GM21619 (cell line): ENCODE data around the gene ABHD16B.
"Not testable (repeated sequence)": the region's sequence is repeated elsewhere in the genome, so short reads cannot be mapped to it uniquely, and the experiment has no call there.

Experiments used
- ATAC-seq: cut with Tn5 transposase; IDR thresholded peaks from one replicate; pipeline ENCODE4 v1.9.1; 2021; ENCODE audit not compliant: unreplicated experiment

The ABHD16B gene

DNA sequence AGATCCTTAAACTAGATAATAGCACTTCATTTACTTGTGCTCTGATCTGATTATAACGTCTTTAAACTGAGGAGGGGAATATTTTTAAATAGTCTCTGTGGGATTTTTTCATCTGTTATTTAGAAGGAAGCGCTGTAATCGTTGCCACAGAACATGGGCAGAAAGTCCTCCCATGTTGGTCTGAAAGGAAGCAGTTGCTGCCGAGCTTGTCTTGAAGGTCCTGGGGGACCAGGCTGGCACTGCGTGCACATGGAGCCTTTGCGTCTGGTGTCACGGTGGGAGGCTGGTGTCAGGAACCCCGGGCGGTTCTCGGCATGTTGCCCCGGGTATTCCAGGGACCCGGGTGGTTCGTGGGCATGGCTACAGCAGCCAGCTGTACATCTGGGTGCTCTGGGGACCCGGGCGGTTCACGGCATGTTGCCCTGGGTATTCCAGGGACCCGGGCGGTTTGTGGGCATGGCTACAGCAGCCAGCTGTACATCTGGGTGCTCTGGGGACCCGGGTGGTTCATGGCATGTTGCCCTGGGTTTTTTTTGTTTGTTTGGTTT is 15.3 kb downstream of the ABHD16B start:
- no peak for ATAC-seq

DNA sequence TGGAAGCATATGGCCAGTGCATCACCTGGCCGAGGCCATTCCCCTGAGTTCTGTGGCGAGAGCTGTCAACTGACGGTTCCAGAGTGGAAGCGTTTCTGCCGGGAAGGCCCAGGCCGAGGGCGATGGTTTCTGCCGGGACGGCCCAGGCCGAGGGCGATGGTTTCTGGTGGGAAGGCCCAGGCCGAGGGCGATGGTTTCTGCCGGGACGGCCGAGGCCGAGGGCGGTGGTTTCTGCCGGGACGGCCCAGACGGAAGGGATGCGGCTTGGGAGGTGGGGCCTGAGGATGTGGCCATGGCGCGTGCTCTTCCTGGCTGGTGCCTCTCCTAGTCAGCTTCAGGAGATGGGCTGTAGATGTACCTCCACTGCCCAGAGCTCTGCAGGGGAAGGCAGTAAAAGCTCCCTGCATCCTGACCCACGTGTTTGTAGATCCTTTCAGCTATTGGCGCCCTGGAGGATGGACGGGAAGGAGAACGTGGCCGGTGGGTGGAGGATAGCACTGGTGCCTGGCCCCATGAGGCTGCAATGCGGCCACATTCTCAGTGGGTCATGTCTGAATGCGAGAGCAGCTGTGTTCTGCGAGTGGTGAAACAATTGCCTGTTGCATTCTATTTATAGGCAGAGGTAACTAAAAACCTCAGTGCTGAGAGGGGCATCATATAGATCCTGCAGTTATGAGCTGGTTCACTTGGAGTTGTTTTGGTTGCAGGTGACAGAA is 16.6 kb downstream of the ABHD16B start:
- no peak for ATAC-seq

DNA sequence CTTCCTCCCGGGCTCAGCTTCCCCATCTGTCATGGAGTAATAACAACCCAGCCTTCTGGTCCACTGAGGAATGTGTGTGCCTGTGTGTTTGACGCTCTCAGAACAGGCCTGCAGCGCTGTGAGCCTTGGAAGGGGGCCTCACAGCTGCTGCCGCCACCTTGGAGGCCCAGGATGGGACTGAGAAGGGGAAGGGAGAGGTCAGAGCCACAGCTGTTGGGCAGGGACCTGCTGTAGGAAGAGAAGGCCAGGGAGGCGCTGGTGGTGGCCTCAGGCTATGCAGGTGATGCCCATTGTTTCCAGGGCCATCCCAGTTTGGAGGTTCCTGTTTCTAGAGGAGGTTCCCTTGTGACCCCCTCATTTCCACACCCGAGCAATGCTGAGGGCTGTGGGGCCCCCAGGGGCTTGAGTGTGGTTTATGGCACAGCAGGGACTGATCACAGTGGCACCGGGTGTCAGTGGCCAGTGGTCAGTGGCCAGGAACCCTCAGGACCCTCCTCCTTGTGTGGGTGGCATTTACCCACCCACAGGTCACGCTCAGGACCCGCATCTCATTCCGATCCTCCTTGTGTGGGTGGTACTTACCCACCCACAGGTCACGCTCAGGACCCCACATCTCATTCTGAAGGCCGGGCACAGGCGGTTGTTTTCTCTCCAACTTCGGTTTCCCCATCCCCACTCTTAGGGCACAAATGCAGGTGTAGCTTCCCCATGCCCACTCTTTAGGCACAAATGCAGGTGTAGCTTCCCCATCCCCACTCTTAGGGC is 17.8 kb downstream of the ABHD16B start:
- no peak for ATAC-seq

DNA sequence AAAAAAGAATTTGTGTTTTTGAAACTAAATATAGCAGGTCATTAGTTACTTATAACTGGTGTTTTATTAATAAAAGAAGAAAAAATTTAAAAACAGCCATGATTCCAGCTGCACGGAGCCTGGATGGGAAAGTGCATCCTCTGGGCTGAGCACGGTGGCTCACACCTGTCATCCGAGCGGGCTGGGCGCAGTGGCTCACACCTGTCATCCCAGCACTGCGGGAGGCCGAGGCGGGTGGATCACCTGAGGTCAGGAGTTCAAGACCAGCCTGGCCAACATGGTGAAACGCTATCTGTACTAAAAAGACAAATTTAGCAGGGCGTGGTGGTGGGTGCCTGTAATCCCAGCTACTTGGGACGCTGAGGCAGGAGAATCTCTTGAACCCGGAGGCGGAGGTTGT is 19.6 kb downstream of the ABHD16B start:
- not testable (repeated sequence) for ATAC-seq

DNA sequence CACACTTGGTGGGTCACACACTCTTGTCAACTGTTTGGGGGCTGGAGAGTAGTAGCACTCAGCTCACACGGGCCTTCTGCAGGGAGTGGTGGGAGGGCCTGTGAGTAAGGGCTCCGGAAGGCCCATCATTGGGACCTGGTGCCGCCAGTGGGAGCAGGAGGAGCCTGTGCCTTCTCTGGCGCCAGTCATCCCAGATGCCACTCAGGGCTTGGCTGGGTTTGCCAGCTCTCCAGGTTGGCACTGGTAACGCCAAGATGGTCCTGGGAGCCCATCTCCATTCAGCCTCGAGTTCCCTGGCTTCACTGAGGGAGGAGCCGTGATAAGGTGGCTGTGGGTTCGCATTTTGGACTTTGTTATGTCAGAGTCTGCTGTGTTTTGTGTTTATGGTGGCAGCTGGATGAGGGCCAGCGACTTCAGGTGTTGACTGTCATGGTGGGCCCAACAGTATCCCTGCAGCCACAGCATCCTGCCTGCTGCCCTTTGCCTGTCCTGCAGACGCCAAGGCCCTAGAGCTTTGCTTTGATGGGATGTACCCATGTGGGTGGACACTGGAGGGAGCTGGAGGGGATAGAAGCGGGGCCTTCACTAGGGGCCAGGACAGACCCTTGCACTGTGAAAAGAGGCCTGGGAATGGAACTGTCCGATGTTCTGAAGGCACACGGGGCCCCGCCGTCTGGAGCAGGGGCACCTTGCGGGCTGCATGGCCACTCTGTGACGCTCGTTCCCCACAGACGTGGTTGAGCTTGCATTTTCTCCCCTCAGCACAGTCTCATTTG is 20.3 kb downstream of the ABHD16B start:
- ATAC-seq, result no peak

DNA sequence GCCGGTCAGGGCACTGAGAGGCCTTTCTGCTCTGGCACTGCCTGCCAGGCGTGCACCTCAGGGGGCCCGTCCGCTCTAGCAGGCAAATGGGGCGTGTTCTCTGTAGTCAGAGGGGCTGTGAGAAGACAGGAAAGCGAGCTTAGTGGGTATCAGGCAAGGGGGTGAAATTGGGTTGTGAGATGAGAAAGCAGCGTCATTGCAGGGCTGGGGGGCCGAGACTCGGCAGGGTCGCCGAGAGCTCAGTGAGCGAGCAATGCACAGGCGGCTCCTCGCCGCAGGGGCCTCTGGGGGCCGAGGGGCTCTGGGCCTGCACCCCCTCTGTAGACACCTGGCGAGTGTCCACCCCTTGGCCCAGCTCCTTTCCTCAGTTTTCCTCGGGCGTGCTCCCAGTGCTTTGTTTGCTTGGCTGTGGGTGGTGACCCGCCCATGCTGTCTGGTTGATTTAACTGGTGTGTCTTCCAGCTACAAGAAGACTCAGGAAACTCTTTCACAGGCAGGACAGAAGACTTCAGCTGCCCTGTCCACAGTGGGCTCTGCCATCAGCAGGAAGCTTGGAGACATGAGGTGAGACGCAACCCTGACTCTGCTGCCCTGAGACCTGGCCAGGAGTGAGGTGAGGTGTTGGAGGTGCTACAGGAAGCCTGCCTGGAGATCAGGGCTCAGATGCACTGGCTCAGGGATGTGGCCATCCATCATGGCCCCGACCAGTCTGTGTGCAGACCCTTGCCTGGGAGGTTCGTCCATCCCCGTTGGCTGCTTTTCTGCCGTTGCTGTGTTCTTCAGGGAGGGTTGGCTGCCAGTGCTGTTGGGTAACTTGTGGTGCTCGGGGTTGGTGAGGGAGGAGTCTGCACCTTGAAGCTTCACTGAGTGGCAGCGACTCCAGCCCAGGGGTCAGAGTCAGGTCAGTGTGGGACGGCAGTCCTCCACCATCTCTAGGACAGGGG is 21.2 kb downstream of the ABHD16B start:
- no peak for ATAC-seq

DNA sequence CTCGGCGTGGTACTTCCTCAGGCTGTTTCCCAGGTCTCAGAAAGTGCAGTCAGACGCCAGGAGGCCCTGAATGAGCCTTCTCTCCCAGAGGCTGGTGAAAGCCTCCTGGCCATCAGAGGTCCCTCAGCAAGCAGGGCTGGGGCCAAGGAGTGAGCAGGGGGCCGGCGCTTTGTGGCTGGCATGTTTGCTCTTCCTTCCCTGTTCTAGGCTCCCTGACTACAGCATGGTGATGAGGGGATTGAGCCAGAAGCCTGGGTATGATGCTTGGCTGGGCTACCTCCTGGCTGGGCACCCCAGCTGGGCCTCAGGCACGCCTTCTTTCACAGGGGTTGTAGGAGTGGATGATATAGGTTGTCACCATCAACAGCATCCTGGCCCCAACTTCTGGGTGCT is 21.9 kb downstream of the ABHD16B start:
- ATAC-seq, result no peak

DNA sequence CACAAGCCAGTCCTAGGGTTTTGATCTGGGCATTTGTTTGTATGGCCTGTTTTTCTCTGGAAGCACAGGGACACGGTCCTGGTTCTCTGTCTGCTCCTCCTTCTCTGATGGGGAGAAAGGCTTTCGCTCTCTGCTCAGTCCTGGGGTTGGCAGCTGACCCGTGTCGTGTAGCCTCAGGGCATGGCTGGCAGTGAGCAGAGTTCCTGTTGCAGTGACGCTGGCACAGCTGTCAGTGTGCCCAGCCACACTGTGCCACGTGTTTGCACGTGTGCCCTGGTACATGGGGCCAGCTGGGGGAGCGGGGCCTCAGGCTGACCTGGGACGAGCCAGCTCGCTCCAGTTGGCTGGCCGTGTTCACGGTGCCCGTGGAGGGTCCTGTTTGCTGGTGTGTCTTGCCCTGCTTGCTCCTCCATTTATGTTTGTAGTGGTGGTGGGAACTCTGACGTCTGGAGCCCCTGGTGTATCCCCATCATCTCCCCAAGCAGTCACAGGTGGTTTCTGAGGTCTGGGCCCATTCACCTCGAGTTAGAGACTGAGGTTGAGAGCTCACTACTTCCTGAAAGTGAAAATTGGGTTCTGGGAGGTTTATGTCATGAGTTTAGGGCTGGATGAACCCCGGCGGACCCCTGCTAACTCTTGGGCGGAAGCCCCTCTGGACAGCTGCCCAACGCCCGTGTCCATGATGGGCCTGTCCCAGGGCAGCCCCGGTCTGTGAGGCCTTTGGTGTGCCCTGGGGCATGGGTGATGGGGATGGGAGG is 23.4 kb downstream of the ABHD16B start:
- ATAC-seq, result no peak

DNA sequence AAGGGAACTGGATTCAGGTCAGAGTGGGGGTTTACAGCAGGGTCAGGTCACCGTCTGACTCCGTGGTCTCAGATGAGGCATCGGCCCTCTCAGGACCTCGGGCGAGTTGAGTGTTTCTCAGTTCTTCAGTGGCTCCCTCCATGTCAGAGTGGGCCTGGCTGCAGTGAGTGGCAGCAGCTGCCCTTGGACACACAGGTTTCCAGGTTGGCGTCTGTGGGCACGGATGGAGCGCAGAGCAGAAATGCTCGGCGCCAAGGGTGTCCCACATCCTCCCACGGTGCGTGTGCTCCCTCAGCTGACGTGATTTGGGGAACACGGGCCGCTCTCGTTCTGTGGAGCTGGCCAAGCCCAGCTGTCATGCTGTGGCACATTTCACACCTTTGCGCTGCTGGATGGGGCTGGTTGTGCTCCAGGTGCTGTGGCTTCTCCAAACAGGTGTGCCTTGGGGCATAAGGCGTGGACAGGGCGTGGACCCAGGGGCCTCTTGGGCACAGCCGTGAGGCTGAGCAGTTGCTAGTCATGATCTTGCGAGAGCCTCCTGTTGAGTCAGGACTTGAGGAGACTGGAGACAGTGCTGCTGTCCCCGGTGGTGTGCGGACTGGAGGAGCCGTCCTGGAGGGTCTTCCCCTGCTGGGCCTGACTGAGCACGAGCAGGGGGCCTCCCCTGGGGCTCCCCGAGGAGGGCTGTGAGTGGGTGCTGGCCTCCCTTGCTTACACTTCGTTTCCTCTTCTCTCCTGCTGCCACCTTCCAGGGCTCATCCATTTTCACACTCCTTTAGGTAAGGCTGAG is 24.2 kb downstream of the ABHD16B start:
- ATAC-seq, result no peak

DNA sequence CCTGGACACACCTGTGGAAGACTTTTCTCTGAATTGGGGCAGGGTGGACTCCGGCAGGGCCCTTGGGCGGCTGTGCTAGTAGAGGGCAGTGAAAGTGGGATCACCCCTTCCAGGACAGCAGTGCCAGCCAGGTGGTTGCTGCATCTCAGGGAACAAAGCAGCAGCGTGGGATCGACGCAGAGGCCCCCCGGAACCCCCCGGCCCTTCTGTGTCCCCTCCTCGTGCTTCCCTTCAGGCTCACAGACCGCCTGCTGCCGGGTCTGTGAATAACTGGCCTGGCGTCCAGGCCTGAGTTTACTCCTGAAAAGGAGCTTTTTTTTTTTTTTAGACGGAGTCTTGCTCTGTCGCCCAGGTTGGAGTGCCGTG is 24.7 kb downstream of the ABHD16B start:
- ATAC-seq, result no peak

DNA sequence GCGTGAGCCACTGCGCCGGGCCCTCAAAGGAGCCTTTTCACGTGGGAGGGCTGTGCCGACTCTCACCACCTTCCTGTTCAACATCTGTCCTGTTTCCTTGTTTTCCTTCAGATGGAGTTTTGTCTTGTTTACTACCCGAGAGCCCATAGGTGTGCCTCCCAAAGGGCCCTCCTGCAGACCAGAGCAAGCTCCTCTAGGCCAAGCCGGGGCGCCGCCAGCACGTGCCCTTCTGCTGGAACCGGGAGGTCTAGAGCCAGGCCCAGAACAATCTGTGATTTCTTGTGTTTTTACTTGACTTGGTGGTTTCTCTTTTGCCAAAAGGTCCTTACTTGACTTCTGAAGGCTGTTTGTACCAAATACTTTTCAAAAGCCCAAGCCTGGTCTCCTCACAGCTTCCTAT is 25.6 kb downstream of the ABHD16B start:
- no peak for ATAC-seq

DNA sequence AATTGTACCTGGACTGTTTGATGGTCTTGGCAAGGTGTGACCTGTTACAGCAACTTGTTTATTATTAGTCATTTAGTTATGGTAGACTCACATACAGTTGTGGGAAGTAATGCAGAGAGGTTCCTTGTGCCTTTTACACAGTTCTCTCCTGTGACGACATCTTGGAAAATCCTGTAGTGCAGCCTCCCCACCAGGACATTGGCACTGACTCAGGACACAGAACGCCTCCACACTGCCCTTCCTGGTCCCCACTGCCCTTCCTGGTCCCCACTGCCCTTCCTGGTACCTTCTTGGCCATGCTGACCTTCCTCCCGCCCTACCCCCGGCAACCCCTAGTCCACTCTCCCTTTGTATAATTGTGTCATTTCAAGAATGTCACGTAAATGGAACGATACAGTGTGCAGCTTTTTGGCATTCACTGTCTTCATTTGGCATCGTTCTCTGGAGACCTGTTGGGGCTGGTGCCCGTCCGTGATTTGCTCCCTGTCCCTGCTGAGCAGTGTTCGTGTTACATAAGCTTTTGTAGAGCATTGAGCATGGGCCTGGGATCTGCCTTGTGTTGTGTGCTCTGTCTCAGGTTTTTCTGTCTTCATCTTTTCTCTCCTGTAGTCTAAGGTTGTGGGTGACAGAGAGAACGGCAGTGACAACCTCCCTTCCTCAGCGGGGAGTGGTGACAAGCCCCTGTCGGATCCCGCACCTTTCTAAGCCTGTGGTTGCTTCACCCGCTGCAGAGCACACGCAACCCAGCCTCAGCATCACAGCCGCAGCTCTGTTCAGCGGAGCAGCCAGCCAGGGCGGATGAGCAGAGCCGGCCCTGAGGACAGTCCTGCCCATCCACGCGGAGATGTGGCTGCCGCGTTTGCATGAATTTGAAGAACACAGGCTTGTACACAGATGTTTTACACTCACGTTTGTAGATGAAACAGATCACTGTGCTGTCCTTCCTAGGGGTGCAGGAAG is 28.2 kb downstream of the ABHD16B start:
- ATAC-seq, result no peak

DNA sequence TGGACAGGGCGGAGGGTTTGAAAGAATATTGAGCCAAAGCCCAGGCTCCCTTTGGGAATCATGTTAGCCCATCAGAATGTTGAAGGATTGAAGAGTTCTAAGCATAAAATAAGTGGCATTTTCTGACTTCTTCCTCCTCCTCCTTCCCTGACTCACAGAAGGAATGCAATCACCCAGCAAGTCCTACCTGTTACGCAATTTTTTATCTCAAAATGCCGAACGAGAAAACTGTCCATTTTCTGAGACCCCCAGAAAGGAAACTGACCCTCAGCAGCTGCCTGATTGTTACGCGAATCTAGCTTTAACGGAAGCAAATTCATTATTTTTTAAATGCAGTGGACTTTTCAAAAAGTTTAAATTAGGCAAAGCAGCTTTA is 28.9 kb downstream of the ABHD16B start:
- ATAC-seq, result no peak

DNA sequence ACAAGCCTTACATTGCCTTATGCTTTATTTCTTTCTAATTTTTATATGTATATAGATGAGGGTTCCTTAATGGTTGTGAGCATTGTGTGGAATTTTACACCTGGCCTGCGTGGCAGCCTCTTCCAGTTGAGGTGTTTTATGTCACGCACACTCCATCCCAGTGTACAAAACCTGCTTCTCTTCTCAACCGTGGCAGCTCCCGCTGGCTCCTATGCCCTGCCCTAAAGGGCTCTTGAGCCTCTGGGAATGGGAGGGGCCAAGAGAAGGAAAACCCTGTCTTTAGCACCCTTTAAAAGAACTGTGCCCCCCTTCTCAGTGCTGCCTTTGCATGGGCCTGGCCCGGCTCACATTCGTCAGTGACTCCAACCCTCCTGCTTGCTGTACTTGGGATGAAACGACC is 29.3 kb downstream of the ABHD16B start:
- no peak for ATAC-seq

DNA sequence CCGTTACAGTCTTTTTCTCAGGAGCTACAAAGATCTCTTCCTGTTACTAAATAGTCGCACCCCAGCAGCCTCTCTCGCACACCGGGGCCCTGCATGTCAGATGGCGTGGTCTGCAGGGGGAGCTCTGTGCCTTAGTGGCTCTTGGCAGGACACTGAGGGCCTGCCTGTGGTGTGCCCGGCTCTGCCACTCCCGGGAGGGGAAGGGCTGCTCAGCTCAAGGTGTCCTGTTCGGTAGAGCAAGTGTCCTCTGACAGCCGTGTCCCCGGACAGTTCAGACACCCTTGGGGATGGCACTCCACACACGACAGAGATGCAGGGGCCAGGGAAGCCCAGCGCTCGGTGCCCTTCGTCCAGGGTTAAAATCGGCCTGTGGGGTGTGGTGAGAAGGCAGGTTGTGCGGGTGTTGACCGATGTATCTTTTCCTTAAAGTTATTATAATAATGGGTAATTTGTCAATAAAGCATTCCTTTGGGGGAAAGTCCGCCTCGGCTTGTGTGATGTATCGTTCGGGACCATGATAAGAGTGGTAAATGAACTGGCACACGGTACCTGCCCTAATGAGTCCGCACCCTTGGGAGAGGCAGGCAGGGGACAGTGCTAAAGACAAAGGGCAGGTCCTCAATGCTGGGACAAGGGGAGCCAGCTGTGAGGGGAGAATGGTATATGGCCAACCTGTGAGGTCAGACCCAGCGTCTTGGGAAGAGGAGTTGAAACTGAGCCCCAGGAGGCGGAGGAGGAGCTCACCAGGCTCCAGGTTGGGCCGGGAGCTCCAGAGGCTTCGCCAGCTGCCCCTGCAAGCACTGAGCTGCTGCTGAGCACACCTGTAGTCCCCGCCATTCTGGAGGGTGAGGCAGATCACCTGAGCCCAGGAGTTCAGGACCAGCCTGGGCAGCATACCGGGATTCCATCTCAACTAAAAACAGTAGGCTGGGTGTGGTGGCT is 30.0 kb downstream of the ABHD16B start:
- no peak for ATAC-seq

DNA sequence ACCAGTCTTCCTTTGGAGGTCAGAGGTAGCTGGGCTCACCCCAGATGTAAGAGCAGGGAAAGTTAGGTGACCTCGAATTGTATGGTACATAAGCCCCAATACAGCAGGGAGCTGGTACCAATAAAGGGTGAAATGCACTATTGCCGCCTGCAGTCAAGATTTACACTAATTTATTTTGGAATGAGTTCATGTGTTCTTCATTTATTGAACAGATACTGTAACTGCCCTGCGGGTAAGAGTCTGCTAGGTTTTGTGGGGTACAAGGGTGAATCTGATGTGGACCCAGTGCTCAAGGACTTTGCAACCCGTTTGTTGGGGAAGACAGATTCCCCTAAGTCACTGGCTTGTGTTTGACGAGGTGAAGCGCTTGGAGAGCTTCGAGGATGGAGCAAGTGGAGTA is 31.1 kb downstream of the ABHD16B start:
- no peak for ATAC-seq

DNA sequence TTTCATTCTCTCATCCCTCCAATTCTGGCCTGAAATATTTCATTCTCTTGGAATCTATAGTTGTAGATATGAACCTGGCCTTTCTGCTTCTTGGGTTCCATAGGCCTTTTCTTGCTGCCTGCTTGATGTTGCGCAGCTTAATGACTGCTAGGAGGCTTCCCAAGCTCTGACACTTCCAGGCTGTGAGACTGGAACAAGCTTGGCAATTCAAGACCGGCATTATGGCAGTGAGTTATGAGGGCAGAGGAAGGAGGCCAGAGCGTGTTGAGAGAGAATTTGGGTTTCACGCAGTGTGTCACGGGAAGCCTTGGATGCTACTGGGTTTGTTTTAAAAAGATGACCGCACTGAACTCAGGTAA is 32.7 kb downstream of the ABHD16B start:
- ATAC-seq, result no peak
